H9 (cell line): Measurements from ENCODE around the gene RGL1. TPM values are rescaled to one million over a fixed set of nuclear protein-coding genes. Genes with fewer than 3 reads are reported as not detected.

Experiments
- DNase-seq: peaks from one replicate; pipeline ENCODE4 v3.0.0-alpha.2; 2017
- H2AFZ ChIP-seq: one replicate; pipeline ENCODE4 v1.6.1; 2013; ENCODE audit warnings: mild to moderate bottlenecking, low read length, control low read depth, moderate library complexity
- H2AK5ac ChIP-seq: 2 replicates; pipeline ENCODE4 v1.6.1; 2013; ENCODE audit warnings: low read length, control low read depth, mixed read lengths; ENCODE audit not compliant: insufficient read length
- H2BK120ac ChIP-seq: one replicate; pipeline ENCODE4 v1.6.1; 2013; ENCODE audit warnings: low read depth, mild to moderate bottlenecking, low read length, control low read depth, inconsistent platforms; ENCODE audit not compliant: poor library complexity, severe bottlenecking
- H2BK12ac ChIP-seq: 2 replicates; pipeline ENCODE4 v1.6.1; 2013; ENCODE audit warnings: low read length, control low read depth, mixed read lengths, low read depth; ENCODE audit not compliant: insufficient read length
- H2BK15ac ChIP-seq: 2 replicates; pipeline ENCODE4 v1.6.1; 2013; ENCODE audit warnings: low read depth, low read length, control low read depth
- H2BK20ac ChIP-seq: one replicate; pipeline ENCODE4 v1.6.1; 2013; ENCODE audit warnings: low read depth, mild to moderate bottlenecking, low read length, control low read depth, inconsistent platforms; ENCODE audit not compliant: poor library complexity, severe bottlenecking
- H2BK5ac ChIP-seq: 2 replicates; pipeline ENCODE4 v1.6.1; 2013; ENCODE audit warnings: low read length, control low read depth, mixed read lengths; ENCODE audit not compliant: insufficient read length
- H3K14ac ChIP-seq: 2 replicates; pipeline ENCODE4 v1.6.1; 2013; ENCODE audit warnings: low read length, control low read depth; ENCODE audit not compliant: insufficient read depth
- H3K18ac ChIP-seq: 2 replicates; pipeline ENCODE4 v1.6.1; 2013; ENCODE audit warnings: low read depth, mild to moderate bottlenecking, mixed read lengths, low read length, control low read depth; ENCODE audit not compliant: insufficient read length
- H3K23ac ChIP-seq: 2 replicates; pipeline ENCODE4 v1.6.1; 2013; ENCODE audit warnings: low read length, control low read depth, mixed read lengths, low read depth; ENCODE audit not compliant: insufficient read length
- H3K23me2 ChIP-seq: 2 replicates; pipeline ENCODE4 v1.6.1; 2013; ENCODE audit warnings: low read depth, mild to moderate bottlenecking, mixed read lengths, low read length, control low read depth; ENCODE audit not compliant: insufficient read length, poor library complexity, severe bottlenecking
- H3K27ac ChIP-seq: 2 replicates; pipeline ENCODE4 v1.5.1; 2013; ENCODE audit warnings: low read length, control low read depth, mixed read lengths, low read depth; ENCODE audit not compliant: insufficient read length
- H3K27me3 ChIP-seq: 2 replicates; pipeline ENCODE4 v1.6.1; 2013; ENCODE audit warnings: low read length, control low read depth, inconsistent platforms; ENCODE audit not compliant: insufficient read depth
- H3K4ac ChIP-seq: 2 replicates; pipeline ENCODE4 v1.6.1; 2013; ENCODE audit warnings: low read depth, mild to moderate bottlenecking, control low read depth, inconsistent platforms, low read length, moderate library complexity
- H3K4me1 ChIP-seq: 2 replicates; pipeline ENCODE4 v1.6.1; 2013; ENCODE audit warnings: low read length, control low read depth, inconsistent platforms; ENCODE audit not compliant: insufficient read depth
- H3K4me2 ChIP-seq: 2 replicates; pipeline ENCODE4 v1.6.1; 2013; ENCODE audit warnings: low read length, control low read depth, mixed read lengths; ENCODE audit not compliant: insufficient read length, insufficient read depth
- H3K56ac ChIP-seq: 2 replicates; pipeline ENCODE4 v1.6.1; 2013; ENCODE audit warnings: low read depth, mild to moderate bottlenecking, mixed read lengths, low read length, control low read depth; ENCODE audit not compliant: insufficient read length
- H3K79me1 ChIP-seq: 2 replicates; pipeline ENCODE4 v1.6.1; 2013; ENCODE audit warnings: low read depth, mild to moderate bottlenecking, moderate library complexity, low read length, control low read depth, inconsistent platforms; ENCODE audit not compliant: insufficient read depth, poor library complexity, severe bottlenecking
- H3K79me2 ChIP-seq: 2 replicates; pipeline ENCODE4 v1.6.1; 2013; ENCODE audit warnings: low read length, control low read depth, inconsistent platforms; ENCODE audit not compliant: insufficient read depth
- H3K9ac ChIP-seq: 2 replicates; pipeline ENCODE4 v1.6.1; 2013; ENCODE audit warnings: low read length, control low read depth, mixed read lengths; ENCODE audit not compliant: insufficient read length; ENCODE audit errors: extremely low read depth
- H3K9me3 ChIP-seq: one replicate; pipeline ENCODE4 v1.6.1; 2013; ENCODE audit warnings: low read depth, low read length, inconsistent platforms; ENCODE audit not compliant: control insufficient read depth
- H3T11ph ChIP-seq: one replicate; pipeline ENCODE4 v1.6.1; 2013; ENCODE audit warnings: mild to moderate bottlenecking, low read length, control low read depth, inconsistent platforms
- H4K20me1 ChIP-seq: one replicate; pipeline ENCODE4 v1.6.1; 2013; ENCODE audit not compliant: control insufficient read depth, insufficient read length, insufficient read depth
- H4K5ac ChIP-seq: 2 replicates; pipeline ENCODE4 v1.6.1; 2013; ENCODE audit warnings: low read depth, mild to moderate bottlenecking, mixed read lengths, low read length, control low read depth; ENCODE audit not compliant: insufficient read length
- H4K8ac ChIP-seq: replicated peaks from 2 replicates; pipeline ENCODE4 v1.6.1; 2013; ENCODE audit warnings: low read length, control low read depth, mixed read lengths, low read depth; ENCODE audit not compliant: insufficient read length
- H4K91ac ChIP-seq: 2 replicates; pipeline ENCODE4 v1.6.1; 2013; ENCODE audit warnings: low read depth, mild to moderate bottlenecking, moderate library complexity, mixed read lengths, low read length, control low read depth; ENCODE audit not compliant: insufficient read length
- H3K27ac Mint-ChIP-seq, 3 experiments: 2 replicates in 2 of 3; 3 replicates in 1 of 3; pipeline ENCODE4 v1.8.0; 2020 to 2021; ENCODE audit warnings: mixed read lengths in 3 of 3, mild to moderate bottlenecking in 1 of 3, moderate library complexity in 1 of 3
- H3K27me3 Mint-ChIP-seq: 2 replicates; pipeline ENCODE4 v1.8.0; 2021; ENCODE audit warnings: low read depth, mild to moderate bottlenecking, moderate library complexity, mixed read lengths
- H3K36me3 Mint-ChIP-seq, 3 experiments: 2 replicates in 2 of 3; 3 replicates in 1 of 3; pipeline ENCODE4 v1.8.0; 2020 to 2021; ENCODE audit warnings: low read depth in 3 of 3, mixed read lengths in 3 of 3; ENCODE audit not compliant: insufficient read depth in 1 of 3
- H3K4me1 Mint-ChIP-seq, 2 experiments: 2 replicates each; pipeline ENCODE4 v1.8.0; 2020; ENCODE audit warnings: mixed read lengths in 2 of 2
- H3K4me3 Mint-ChIP-seq, 2 experiments: 2 replicates in 1 of 2; 3 replicates in 1 of 2; pipeline ENCODE4 v1.8.0; 2020 to 2021; ENCODE audit warnings: mild to moderate bottlenecking in 2 of 2, mixed read lengths in 2 of 2, moderate library complexity in 1 of 2
- H3K9me3 Mint-ChIP-seq, 2 experiments: 2 replicates in 1 of 2; 3 replicates in 1 of 2; pipeline ENCODE4 v1.8.0; 2020; ENCODE audit warnings: mild to moderate bottlenecking in 2 of 2, mixed read lengths in 2 of 2, moderate library complexity in 1 of 2
- WGBS: extraction: QIAGEN DNeasy Blood & Tissue Kit; methylation state at CpG from one replicate; pipeline ENCODE4 v1.1.7; 2013; ENCODE audit warnings: missing lambda C conversion rate, low lambda C conversion rate, mixed read lengths; ENCODE audit not compliant: insufficient read length; ENCODE audit errors: extremely low coverage; 5-methylcytosine and 5-hydroxymethylcytosine counted together
- total RNA-seq: library from RNA; stranded (reverse); gene quantifications from 2 replicates; pipeline ENCODE4 v1.2.1, GENCODE V29; 2021
- TF ChIP-seq, protein P1 (sequence below): fragments of 200-600 bp; sonication (generic); conservative IDR thresholded peaks from 3 replicates; pipeline ENCODE4 v1.8.0; 2021; ENCODE audit warnings: antibody characterized with exemption, mild to moderate bottlenecking

The RGL1 gene
- total RNA-seq, 1 experiment from 2014 or later = 1.4 TPM

DNA sequence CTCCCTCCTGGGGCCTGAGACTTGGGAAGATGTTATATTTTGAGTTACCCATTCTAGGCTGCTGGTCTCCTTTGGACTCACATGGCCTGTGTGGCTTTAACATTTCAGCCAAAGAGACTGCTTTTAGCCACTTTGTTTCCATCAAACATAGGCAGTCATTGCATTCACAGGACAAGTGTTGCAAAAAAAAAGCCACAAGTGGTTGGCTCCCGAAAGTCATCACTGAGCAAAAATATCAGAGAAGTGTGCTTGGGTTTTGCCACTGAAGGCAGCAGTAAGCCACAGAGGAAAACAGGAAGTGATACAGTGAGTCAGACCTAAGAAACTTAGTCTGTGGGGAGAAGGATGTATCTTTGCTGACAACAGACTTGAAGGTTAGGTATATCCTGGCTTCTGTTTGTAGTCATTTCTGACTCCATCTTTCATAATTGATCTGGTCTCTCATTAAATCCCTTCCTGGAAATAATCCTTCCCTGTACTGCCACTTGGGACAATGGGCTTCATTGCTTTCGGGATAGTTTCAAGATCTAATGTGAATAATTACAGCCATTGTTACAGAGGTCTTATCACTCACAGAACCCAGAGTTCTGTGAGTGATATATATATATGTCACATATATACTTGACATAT is 151.8 kb downstream of the RGL1 start:
- no peak overlapping the region for H2AFZ ChIP-seq
- no peak overlapping the region for H3K23ac ChIP-seq
- H3K9me3 Mint-ChIP-seq = no peaks in the 10 kb centered on the region
- H3K27me3 Mint-ChIP-seq = peaks cover 11% of the 10 kb centered on the region; the same call in 1 of the 2 replicates
- H3K23me2 ChIP-seq = no peaks in the 10 kb centered on the region
- H3K79me2 ChIP-seq = no peaks in the 10 kb centered on the region
- H3K9me3 ChIP-seq = no peaks in the 10 kb centered on the region
- no peak overlapping the region for H2BK20ac ChIP-seq
- no peak overlapping the region for H3K27ac Mint-ChIP-seq
- H3K4ac ChIP-seq = no peak overlapping the region
- H2AK5ac ChIP-seq = no peak overlapping the region
- no peak overlapping the region for H3K4me2 ChIP-seq
- no peak overlapping the region for H2BK15ac ChIP-seq
- no peak overlapping the region for H4K8ac ChIP-seq
- no peak overlapping the region for H3K14ac ChIP-seq
- H3K9ac ChIP-seq = no peak overlapping the region
- no peak overlapping the region for H4K5ac ChIP-seq
- no peaks in the 10 kb centered on the region for H3K79me1 ChIP-seq
- TF ChIP-seq, protein P1, sequence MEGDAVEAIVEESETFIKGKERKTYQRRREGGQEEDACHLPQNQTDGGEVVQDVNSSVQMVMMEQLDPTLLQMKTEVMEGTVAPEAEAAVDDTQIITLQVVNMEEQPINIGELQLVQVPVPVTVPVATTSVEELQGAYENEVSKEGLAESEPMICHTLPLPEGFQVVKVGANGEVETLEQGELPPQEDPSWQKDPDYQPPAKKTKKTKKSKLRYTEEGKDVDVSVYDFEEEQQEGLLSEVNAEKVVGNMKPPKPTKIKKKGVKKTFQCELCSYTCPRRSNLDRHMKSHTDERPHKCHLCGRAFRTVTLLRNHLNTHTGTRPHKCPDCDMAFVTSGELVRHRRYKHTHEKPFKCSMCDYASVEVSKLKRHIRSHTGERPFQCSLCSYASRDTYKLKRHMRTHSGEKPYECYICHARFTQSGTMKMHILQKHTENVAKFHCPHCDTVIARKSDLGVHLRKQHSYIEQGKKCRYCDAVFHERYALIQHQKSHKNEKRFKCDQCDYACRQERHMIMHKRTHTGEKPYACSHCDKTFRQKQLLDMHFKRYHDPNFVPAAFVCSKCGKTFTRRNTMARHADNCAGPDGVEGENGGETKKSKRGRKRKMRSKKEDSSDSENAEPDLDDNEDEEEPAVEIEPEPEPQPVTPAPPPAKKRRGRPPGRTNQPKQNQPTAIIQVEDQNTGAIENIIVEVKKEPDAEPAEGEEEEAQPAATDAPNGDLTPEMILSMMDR = no peak
- no peak overlapping the region for H3T11ph ChIP-seq
- no peak overlapping the region for H2BK5ac ChIP-seq
- no peak for DNase-seq
- no peaks in the 10 kb centered on the region for H3K4me1 ChIP-seq
- H3K4me1 Mint-ChIP-seq = no peaks in the 10 kb centered on the region
- H3K4me3 Mint-ChIP-seq = no peak overlapping the region
- H3K27me3 ChIP-seq = no peaks in the 10 kb centered on the region
- H2BK12ac ChIP-seq = peak overlapping the region; percentile 45
- no peak overlapping the region for H3K56ac ChIP-seq
- no peak overlapping the region for H3K18ac ChIP-seq
- no peak overlapping the region for H2BK120ac ChIP-seq
- no peak overlapping the region for H3K27ac ChIP-seq
- no peak overlapping the region for H4K91ac ChIP-seq
- WGBS = no CpG with 5 or more reads among the region's 2 CpGs
- H4K20me1 ChIP-seq = no peaks in the 10 kb centered on the region
- H3K36me3 Mint-ChIP-seq = no peaks in the 10 kb centered on the region
